HCT116 (cell line): ENCODE results near the gene RBM19.

Source experiments
- CTCF ChIP-seq, 3 experiments: fragments of 200-600 bp in 1 of 3; sonication (generic) in 1 of 3; IDR thresholded peaks in 2 of 3; conservative IDR thresholded peaks in 1 of 3; 2 replicates each; pipeline ENCODE4 v1.5.1; 2012 to 2017; ENCODE audit warnings: low read depth in 2 of 3, low read length in 2 of 3, antibody characterized with exemption in 1 of 3, borderline replicate concordance in 1 of 3, control low read depth in 1 of 3, mild to moderate bottlenecking in 1 of 3, mixed read lengths in 1 of 3, mixed run types in 1 of 3, moderate library complexity in 1 of 3; ENCODE audit not compliant: insufficient read depth in 1 of 3
- EZH2 ChIP-seq: fragments of 200-600 bp; sonication (generic); IDR thresholded peaks from 2 replicates; pipeline ENCODE4 v1.6.1; 2017; ENCODE audit warnings: antibody characterized with exemption, mixed run types
- JUND ChIP-seq: IDR thresholded peaks from 2 replicates; pipeline ENCODE4 v1.6.1; 2012
- MAX ChIP-seq: IDR thresholded peaks from 2 replicates; pipeline ENCODE4 v1.6.1; 2012
- POLR2A ChIP-seq: IDR thresholded peaks from 2 replicates; pipeline ENCODE4 v1.7.0; 2011; ENCODE audit warnings: borderline replicate concordance; ENCODE audit not compliant: insufficient read depth, insufficient read length; ENCODE audit errors: extremely low read depth
- RAD21 ChIP-seq: IDR thresholded peaks from 2 replicates; pipeline ENCODE4 v1.6.1; 2012; ENCODE audit warnings: low read depth, mild to moderate bottlenecking
- REST ChIP-seq: IDR thresholded peaks from 2 replicates; pipeline ENCODE4 v1.6.1; 2012; ENCODE audit warnings: low read depth
- TCF7L2 ChIP-seq: IDR thresholded peaks from 2 replicates; pipeline ENCODE4 v1.7.0; 2011; ENCODE audit warnings: borderline replicate concordance, inconsistent platforms; ENCODE audit not compliant: insufficient read depth, insufficient read length; ENCODE audit errors: extremely low read depth
- YY1 ChIP-seq: IDR thresholded peaks from 2 replicates; pipeline ENCODE4 v1.6.1; 2011; ENCODE audit warnings: low read length, low read depth, moderate library complexity, mild to moderate bottlenecking; ENCODE audit not compliant: insufficient replicate concordance; ENCODE audit errors: extremely low read depth

GRCh38 chr12:113831476-113831875, 134.6 kb downstream of the RBM19 start:
- no peak for TF ChIP-seq POLR2A
- no peak for TF ChIP-seq CTCF (IDR thresholded peaks at IDR 0.05 in 2 of 3, conservative IDR thresholded peaks at IDR 0.05 in 1 of 3; ENCODE audit: borderline replicate concordance in 1 of 3, insufficient read depth in 1 of 3, low read depth in 2 of 3, low read length in 2 of 3)
- TF ChIP-seq TCF7L2: no peak
- no peak for TF ChIP-seq EZH2
- no peak for TF ChIP-seq RAD21
- TF ChIP-seq JUND: no peak
- TF ChIP-seq YY1: no peak
- TF ChIP-seq REST: no peak
- TF ChIP-seq MAX: no peak
